HepG2 (cell line): ENCODE measurements around the gene CDK3. TPM values are rescaled to one million over a fixed set of nuclear protein-coding genes. Genes with fewer than 3 reads are reported as not detected.
A peak's percentile ranks its signal among the peaks of the same experiment; 100 is the strongest.

ENCODE experiments used
- ARID3A ChIP-seq: IDR thresholded peaks from 2 replicates; pipeline ENCODE4 v1.6.1; 2012; ENCODE audit warnings: low read depth, low read length, improper control_type of control experiment
- FOXK2 ChIP-seq: fragments of 450-650 bp; IDR thresholded peaks from 2 replicates; pipeline ENCODE4 v1.6.1; 2016
- GZF1 ChIP-seq: sonication (generic); formaldehyde crosslinking; IDR thresholded peaks from 2 replicates; pipeline ENCODE4 v1.5.1; 2020; ENCODE audit warnings: mild to moderate bottlenecking, missing genetic modification reagents
- JUN ChIP-seq: sonication (generic); formaldehyde crosslinking; IDR thresholded peaks from 2 replicates; pipeline ENCODE4 v1.4.0; 2020; ENCODE audit warnings: mild to moderate bottlenecking, missing genetic modification reagents
- NR2F1 ChIP-seq, 2 experiments: fragments of 450-650 bp in 1 of 2; formaldehyde crosslinking in 1 of 2; IDR thresholded peaks; 2 replicates each; pipeline versions ENCODE4 v1.5.0 to v1.6.1; 2016 to 2020; ENCODE audit warnings: mild to moderate bottlenecking in 1 of 2, missing compliant biosample characterization in 1 of 2, missing genetic modification reagents in 1 of 2, moderate library complexity in 1 of 2
- NR3C1 ChIP-seq: sonication (generic); formaldehyde crosslinking; IDR thresholded peaks from 2 replicates; pipeline ENCODE4 v1.4.0; 2020; ENCODE audit warnings: missing genetic modification reagents
- POGZ ChIP-seq: sonication (generic); formaldehyde crosslinking; IDR thresholded peaks from 2 replicates; pipeline ENCODE4 v1.4.0; 2020; ENCODE audit warnings: mild to moderate bottlenecking, missing genetic modification reagents
- RARA ChIP-seq: IDR thresholded peaks from 2 replicates; pipeline ENCODE4 v1.6.1; 2016; ENCODE audit warnings: missing genetic modification reagents, missing compliant biosample characterization
- RXRA ChIP-seq: sonication (generic); formaldehyde crosslinking; IDR thresholded peaks from 2 replicates; pipeline ENCODE4 v1.5.1; 2020; ENCODE audit warnings: missing genetic modification reagents
- SALL1 ChIP-seq: sonication (generic); formaldehyde crosslinking; IDR thresholded peaks from 2 replicates; pipeline ENCODE4 v1.8.0; 2022; ENCODE audit warnings: mild to moderate bottlenecking, missing genetic modification reagents
- SATB2 ChIP-seq: sonication (generic); formaldehyde crosslinking; IDR thresholded peaks from 2 replicates; pipeline ENCODE4 v1.5.0; 2020; ENCODE audit warnings: missing genetic modification reagents
- SOX6 ChIP-seq, 2 experiments: fragments of 450-650 bp in 1 of 2; sonication (generic) in 1 of 2; formaldehyde crosslinking in 1 of 2; IDR thresholded peaks; 2 replicates each; pipeline versions ENCODE4 v1.4.0 to v1.6.1; 2017 to 2020; ENCODE audit warnings: antibody characterized with exemption in 1 of 2, mild to moderate bottlenecking in 1 of 2, missing genetic modification reagents in 1 of 2
- TEAD3 ChIP-seq: optimal IDR thresholded peaks from 2 replicates; pipeline ENCODE3; 2016; ENCODE audit warnings: borderline replicate concordance
- THRA ChIP-seq: sonication (generic); formaldehyde crosslinking; IDR thresholded peaks from 2 replicates; pipeline ENCODE4 v1.4.0; 2020; ENCODE audit warnings: missing genetic modification reagents, borderline replicate concordance
- ZFP36 ChIP-seq: fragments of 150-350 bp; IDR thresholded peaks from 2 replicates; pipeline ENCODE4 v1.6.1; 2018; ENCODE audit warnings: borderline replicate concordance, low read length, low read depth; ENCODE audit not compliant: partially characterized antibody
- ZFP37 ChIP-seq: sonication (generic); formaldehyde crosslinking; IDR thresholded peaks from 2 replicates; pipeline ENCODE4 v1.4.0; 2020; ENCODE audit warnings: missing genetic modification reagents, borderline replicate concordance
- ZNF331 ChIP-seq: sonication (generic); formaldehyde crosslinking; IDR thresholded peaks from 2 replicates; pipeline ENCODE4 v1.4.0; 2020; ENCODE audit warnings: missing genetic modification reagents
- ZNF414 ChIP-seq: sonication (generic); formaldehyde crosslinking; IDR thresholded peaks from 2 replicates; pipeline ENCODE4 v1.5.0; 2020; ENCODE audit warnings: missing genetic modification reagents
- ZNF672 ChIP-seq: sonication (generic); formaldehyde crosslinking; IDR thresholded peaks from 2 replicates; pipeline ENCODE4 v1.8.1; 2022; ENCODE audit warnings: missing genetic modification reagents
- ZSCAN30 ChIP-seq: sonication (generic); formaldehyde crosslinking; IDR thresholded peaks from 2 replicates; pipeline ENCODE4 v1.5.0; 2020; ENCODE audit warnings: mild to moderate bottlenecking, missing genetic modification reagents
- ZSCAN31 ChIP-seq: sonication (generic); formaldehyde crosslinking; IDR thresholded peaks from 2 replicates; pipeline ENCODE4 v1.5.0; 2020; ENCODE audit warnings: low read depth, mild to moderate bottlenecking, missing genetic modification reagents
- polyA plus RNA-seq, 8 experiments: library from polyadenylated mRNA; depleted of rRNA in 3 of 8; stranded (reverse) in 7 of 8; unstranded in 1 of 8; fragments of >200 nt; fragmentation: Illumina TruSeq in 4 of 8; extraction: Trizol in 4 of 8; gene quantifications; 2 replicates each; pipeline versions ENCODE4 v1.2.1 to v1.2.3, GENCODE V29; 2011 to 2016; ENCODE audit warnings: low read depth in 4 of 8, missing spikeins in 1 of 8, mixed read lengths in 1 of 8; ENCODE audit not compliant: insufficient read depth in 1 of 8
- total RNA-seq, 5 experiments: library from RNA; depleted of rRNA; stranded (reverse); fragments of >200 nt; fragmentation: Illumina TruSeq; extraction: Trizol; gene quantifications; 2 replicates each; pipeline ENCODE4 v1.2.3, GENCODE V29; 2016; ENCODE audit warnings: low read depth in 1 of 5
- TF ChIP-seq, protein P1 (sequence below): sonication (generic); formaldehyde crosslinking; IDR thresholded peaks from 2 replicates; pipeline ENCODE4 v1.4.0; 2020; ENCODE audit warnings: low read depth, mild to moderate bottlenecking, missing genetic modification reagents
- TF ChIP-seq, protein P2 (sequence below): sonication (generic); formaldehyde crosslinking; IDR thresholded peaks from 2 replicates; pipeline ENCODE4 v1.4.0; 2020; ENCODE audit warnings: missing genetic modification reagents

CDK3 gene
- total and polyA plus RNA-seq, 2 of the 13 experiments (the other 11 are each of a cell fraction or from before 2014, with no cell fraction given): 5.8 to 11.4 TPM

DNA sequence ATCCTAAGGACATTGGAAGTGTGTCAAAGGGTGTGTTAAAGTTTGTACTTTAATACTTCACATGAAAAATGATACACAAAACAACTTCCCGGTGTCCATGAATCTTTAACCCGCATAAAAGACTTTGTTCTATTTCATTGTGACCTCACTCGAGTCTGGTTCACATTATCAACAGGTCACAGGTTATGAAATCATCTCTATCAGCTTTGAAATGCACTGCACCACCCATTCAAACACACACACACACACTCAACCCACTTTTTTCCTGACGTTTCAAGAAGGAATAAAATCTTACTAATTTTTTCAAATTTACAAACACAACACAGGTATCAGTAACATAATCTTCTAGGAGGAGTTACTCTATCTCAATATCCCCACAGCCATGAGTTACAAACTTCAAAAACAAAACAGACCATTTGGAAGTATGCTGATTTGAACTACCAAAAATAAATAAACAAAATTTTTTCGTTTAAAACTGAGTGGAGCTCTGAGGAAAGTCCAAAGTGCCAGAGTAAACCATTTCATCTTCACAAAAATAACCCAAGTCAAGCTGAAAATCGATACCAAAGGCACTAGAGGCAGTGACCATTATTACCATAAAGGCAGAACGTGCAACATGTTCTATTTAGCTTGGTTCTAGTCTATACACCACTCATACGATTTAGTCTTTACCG, 24.3 kb upstream of the CDK3 start (continued):
- TF ChIP-seq SOX6 (IDR thresholded peaks at IDR 0.05) (no peak), SOX6 (CRISPR knock-in tag; IDR thresholded peaks at IDR 0.05) (peak; percentile 92), JUN (no peak), ZNF672 (CRISPR knock-in tag) (no peak), ZSCAN31 (CRISPR knock-in tag) (peak; percentile 23; the same call in 1 of the 2 replicates), GZF1 (CRISPR knock-in tag) (no peak), RARA (CRISPR knock-in tag) (peak; percentile 93), FOXK2 (peak; percentile 16; the same call in 1 of the 2 replicates), ZFP37 (no peak), ARID3A (peak; percentile 82), ZSCAN30 (CRISPR knock-in tag) (peak; percentile 93; the same call in 1 of the 2 replicates), SATB2 (no peak), TEAD3 (peak; percentile 6), THRA (CRISPR knock-in tag) (peak; percentile 60; the same call in 1 of the 2 replicates), POGZ (CRISPR knock-in tag) (peak; percentile 35; the same call in 1 of the 2 replicates), RXRA (peak; percentile 41; the same call in 1 of the 2 replicates), ZNF331 (no peak; the same call in 1 of the 2 replicates), ZFP36 (no peak), ZNF414 (CRISPR knock-in tag) (0 out of 2 replicates have a peak, but pooled peaks have one; percentile 25), NR2F1 (CRISPR knock-in tag; IDR thresholded peaks at IDR 0.05) (peak in 1 of 2 experiments; percentile 44; a peak in 2 of 4 replicates), NR3C1 (CRISPR knock-in tag) (no peak), SALL1 (CRISPR knock-in tag) (peak; percentile 65; the same call in 1 of the 2 replicates)
- TF ChIP-seq, protein P1, sequence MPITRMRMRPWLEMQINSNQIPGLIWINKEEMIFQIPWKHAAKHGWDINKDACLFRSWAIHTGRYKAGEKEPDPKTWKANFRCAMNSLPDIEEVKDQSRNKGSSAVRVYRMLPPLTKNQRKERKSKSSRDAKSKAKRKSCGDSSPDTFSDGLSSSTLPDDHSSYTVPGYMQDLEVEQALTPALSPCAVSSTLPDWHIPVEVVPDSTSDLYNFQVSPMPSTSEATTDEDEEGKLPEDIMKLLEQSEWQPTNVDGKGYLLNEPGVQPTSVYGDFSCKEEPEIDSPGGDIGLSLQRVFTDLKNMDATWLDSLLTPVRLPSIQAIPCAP (CRISPR knock-in tag): no peak
- TF ChIP-seq, protein P2, sequence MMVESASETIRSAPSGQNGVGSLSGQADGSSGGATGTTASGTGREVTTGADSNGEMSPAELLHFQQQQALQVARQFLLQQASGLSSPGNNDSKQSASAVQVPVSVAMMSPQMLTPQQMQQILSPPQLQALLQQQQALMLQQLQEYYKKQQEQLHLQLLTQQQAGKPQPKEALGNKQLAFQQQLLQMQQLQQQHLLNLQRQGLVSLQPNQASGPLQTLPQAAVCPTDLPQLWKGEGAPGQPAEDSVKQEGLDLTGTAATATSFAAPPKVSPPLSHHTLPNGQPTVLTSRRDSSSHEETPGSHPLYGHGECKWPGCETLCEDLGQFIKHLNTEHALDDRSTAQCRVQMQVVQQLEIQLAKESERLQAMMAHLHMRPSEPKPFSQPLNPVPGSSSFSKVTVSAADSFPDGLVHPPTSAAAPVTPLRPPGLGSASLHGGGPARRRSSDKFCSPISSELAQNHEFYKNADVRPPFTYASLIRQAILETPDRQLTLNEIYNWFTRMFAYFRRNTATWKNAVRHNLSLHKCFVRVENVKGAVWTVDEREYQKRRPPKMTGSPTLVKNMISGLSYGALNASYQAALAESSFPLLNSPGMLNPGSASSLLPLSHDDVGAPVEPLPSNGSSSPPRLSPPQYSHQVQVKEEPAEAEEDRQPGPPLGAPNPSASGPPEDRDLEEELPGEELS (CRISPR knock-in tag): peak; percentile 88
